Epithelial cell of proximal tubule (primary cell): ENCODE data around the gene RAG1. TPM values are rescaled to one million over a fixed set of nuclear protein-coding genes. Genes with fewer than 3 reads are reported as not detected.
A peak's percentile ranks its signal among the peaks of the same experiment; 100 is the strongest.

Source experiments
- DNase-seq: peaks from one replicate; pipeline ENCODE4 v3.0.0-alpha.2; 2011; ENCODE audit warnings: low read depth
- H3K4me3 ChIP-seq: 2 replicates; pipeline ENCODE4 v1.5.1; 2011; ENCODE audit warnings: low read depth, mild to moderate bottlenecking, low read length
- CTCF ChIP-seq: conservative IDR thresholded peaks from 2 replicates; pipeline ENCODE4 v1.5.1; 2012; ENCODE audit warnings: low read depth, mild to moderate bottlenecking, low read length
- total RNA-seq: library from RNA; depleted of rRNA; stranded (reverse); fragments of >200 nt; gene quantifications from 2 replicates; pipeline ENCODE4 v1.2.3, GENCODE V29; 2015

RAG1 gene
- total RNA-seq, 1 donor from 2014 or later: 2.0 TPM

- H3K4me3 ChIP-seq: no peak overlapping the region
- no peak for TF ChIP-seq CTCF
- no peak for DNase-seq
These were observed 9.8 kb upstream of the RAG1 start for GRCh38 chr11:36557991-36558390.

GRCh38 chr11:36558571-36559413, 9.0 kb upstream of the RAG1 start:
- no peak for DNase-seq
- TF ChIP-seq CTCF: no peak
- no peak overlapping the region for H3K4me3 ChIP-seq

- no peak for DNase-seq
- peak; percentile 86 for TF ChIP-seq CTCF
- peak overlapping the region; percentile 35 for H3K4me3 ChIP-seq
These were observed 3.3 kb upstream of the RAG1 start for GRCh38 chr11:36564376-36565030.

GRCh38 chr11:36565031-36565610, 2.7 kb upstream of the RAG1 start:
- TF ChIP-seq CTCF: no peak
- no peak for DNase-seq
- H3K4me3 ChIP-seq: no peak overlapping the region

GRCh38 chr11:36566407-36567053, 1.3 kb upstream of the RAG1 start:
- H3K4me3 ChIP-seq: no peak overlapping the region
- no peak for DNase-seq
- TF ChIP-seq CTCF: no peak

GRCh38 chr11:36569095-36569494, 1.3 kb downstream of the RAG1 start:
- TF ChIP-seq CTCF: no peak
- H3K4me3 ChIP-seq: no peak overlapping the region
- no peak for DNase-seq
